ENCODE measurements around the gene SYT13.

DNA sequence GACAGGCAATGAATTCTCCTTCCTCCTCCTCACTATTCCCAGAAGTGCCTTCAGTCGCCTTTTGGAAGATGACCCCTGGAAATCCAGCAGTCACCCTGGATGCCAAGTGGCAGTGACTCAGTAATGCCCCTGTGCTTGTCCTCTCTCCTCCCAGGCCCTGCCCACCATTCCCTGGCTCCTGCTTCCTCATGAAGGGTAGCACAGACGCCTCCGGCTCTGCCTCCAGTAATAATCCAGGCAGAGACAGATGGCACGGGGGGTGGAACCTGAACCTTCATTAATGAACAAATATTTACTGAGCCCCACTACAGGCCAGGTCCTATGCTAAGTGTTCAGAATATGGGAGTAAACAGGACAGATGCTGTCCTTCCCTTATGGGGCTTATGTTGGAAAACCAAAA lies 23.2 kb downstream of the SYT13 start:
- TF ChIP-seq, protein P1, sequence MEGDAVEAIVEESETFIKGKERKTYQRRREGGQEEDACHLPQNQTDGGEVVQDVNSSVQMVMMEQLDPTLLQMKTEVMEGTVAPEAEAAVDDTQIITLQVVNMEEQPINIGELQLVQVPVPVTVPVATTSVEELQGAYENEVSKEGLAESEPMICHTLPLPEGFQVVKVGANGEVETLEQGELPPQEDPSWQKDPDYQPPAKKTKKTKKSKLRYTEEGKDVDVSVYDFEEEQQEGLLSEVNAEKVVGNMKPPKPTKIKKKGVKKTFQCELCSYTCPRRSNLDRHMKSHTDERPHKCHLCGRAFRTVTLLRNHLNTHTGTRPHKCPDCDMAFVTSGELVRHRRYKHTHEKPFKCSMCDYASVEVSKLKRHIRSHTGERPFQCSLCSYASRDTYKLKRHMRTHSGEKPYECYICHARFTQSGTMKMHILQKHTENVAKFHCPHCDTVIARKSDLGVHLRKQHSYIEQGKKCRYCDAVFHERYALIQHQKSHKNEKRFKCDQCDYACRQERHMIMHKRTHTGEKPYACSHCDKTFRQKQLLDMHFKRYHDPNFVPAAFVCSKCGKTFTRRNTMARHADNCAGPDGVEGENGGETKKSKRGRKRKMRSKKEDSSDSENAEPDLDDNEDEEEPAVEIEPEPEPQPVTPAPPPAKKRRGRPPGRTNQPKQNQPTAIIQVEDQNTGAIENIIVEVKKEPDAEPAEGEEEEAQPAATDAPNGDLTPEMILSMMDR (IDR thresholded peaks at IDR 0.05; ENCODE audit: extremely low read depth in 1 of 2, insufficient read depth in 1 of 2, low read depth in 1 of 2, low read length in 2 of 2), result no peak
- TF ChIP-seq POLR2A (IDR thresholded peaks at IDR 0.05; ENCODE audit: low read depth, low read length) (no peak), MYC (IDR thresholded peaks at IDR 0.05; ENCODE audit: low read depth, low read length) (no peak), FOS (IDR thresholded peaks at IDR 0.05; ENCODE audit: borderline replicate concordance, insufficient read depth, low read length) (no peak), POLR2AphosphoS5 (IDR thresholded peaks at IDR 0.05; ENCODE audit: insufficient read depth, low read depth, low read length) (no peak), JUN (IDR thresholded peaks at IDR 0.05; ENCODE audit: borderline replicate concordance, insufficient read depth, insufficient read length, low read depth) (no peak)
- TF ChIP-seq, protein P2, sequence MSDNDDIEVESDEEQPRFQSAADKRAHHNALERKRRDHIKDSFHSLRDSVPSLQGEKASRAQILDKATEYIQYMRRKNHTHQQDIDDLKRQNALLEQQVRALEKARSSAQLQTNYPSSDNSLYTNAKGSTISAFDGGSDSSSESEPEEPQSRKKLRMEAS (IDR thresholded peaks at IDR 0.05; ENCODE audit: insufficient read depth, insufficient read length), result no peak
